OCI-LY7 (cell line): ENCODE measurements around the gene IKBKE. TPM values are rescaled to one million over a fixed set of nuclear protein-coding genes. Genes with fewer than 3 reads are reported as not detected.
A peak's percentile ranks its signal among the peaks of the same experiment; 100 is the strongest.

ENCODE experiments used
- BruUV-seq: library from RNA; stranded (reverse); fragments of 400-500 nt; replicated peaks from 2 replicates; lab custom pipeline; 2021; lab: Mats Ljungman, UMichigan
- CTCF ChIA-PET: fragments of 300-600 bp; sonication (Branson Sonifier 250); formaldehyde crosslinking; loops from one replicate; lab custom pipeline; 2022; ENCODE audit warnings: antibody characterized with exemption; ENCODE audit not compliant: unreplicated experiment; lab: Charles Lee
- POLR2A ChIA-PET: fragments of 300-600 bp; sonication (Branson Sonifier 250); formaldehyde crosslinking; loops from one replicate; lab custom pipeline; 2022; ENCODE audit warnings: antibody characterized with exemption; lab: Charles Lee
- DNase-seq: peaks from one replicate; pipeline ENCODE4 v3.0.0-alpha.2; 2015; ENCODE audit warnings: low spot score
- H2AFZ ChIP-seq: fragments of 200-600 bp; sonication (generic), shearing (Covaris generic); 2 replicates; pipeline ENCODE4 v1.6.1; 2014; ENCODE audit warnings: mild to moderate bottlenecking, antibody characterized with exemption, low read length, moderate library complexity
- H3K27ac ChIP-seq: fragments of 200-600 bp; sonication (generic); 2 replicates; pipeline ENCODE4 v1.5.1; 2014; ENCODE audit warnings: mixed run types, low read depth, mild to moderate bottlenecking, moderate library complexity, low read length, inconsistent platforms; ENCODE audit not compliant: poor library complexity, severe bottlenecking
- H3K36me3 ChIP-seq: fragments of 200-600 bp; sonication (generic); 2 replicates; pipeline ENCODE4 v1.6.1; 2014; ENCODE audit warnings: mild to moderate bottlenecking, antibody characterized with exemption, low read length, moderate library complexity, mixed read lengths; ENCODE audit not compliant: insufficient read depth
- H3K4me1 ChIP-seq: fragments of 200-600 bp; sonication (generic); 2 replicates; pipeline ENCODE4 v1.5.1; 2014; ENCODE audit warnings: mild to moderate bottlenecking, low read length; ENCODE audit not compliant: insufficient read depth, poor library complexity, severe bottlenecking
- H3K4me2 ChIP-seq: fragments of 200-600 bp; sonication (generic); 2 replicates; pipeline ENCODE4 v1.6.1; 2014; ENCODE audit warnings: mild to moderate bottlenecking, low read length
- H3K4me3 ChIP-seq: fragments of 200-600 bp; sonication (generic); 2 replicates; pipeline ENCODE4 v1.5.1; 2014; ENCODE audit warnings: mild to moderate bottlenecking, low read depth, low read length; ENCODE audit not compliant: poor library complexity, severe bottlenecking
- H3K79me2 ChIP-seq: fragments of 200-600 bp; sonication (generic); 2 replicates; pipeline ENCODE4 v1.6.1; 2016; ENCODE audit warnings: low read depth, mild to moderate bottlenecking, low read length, moderate library complexity, mixed read lengths; ENCODE audit not compliant: insufficient read depth
- H3K9me2 ChIP-seq: fragments of 200-600 bp; sonication (generic); 2 replicates; pipeline ENCODE4 v1.6.1; 2016; ENCODE audit warnings: mild to moderate bottlenecking, low read length, mixed read lengths; ENCODE audit not compliant: insufficient read depth
- H3K9me3 ChIP-seq: fragments of 200-600 bp; sonication (generic); 2 replicates; pipeline ENCODE4 v1.6.1; 2014; ENCODE audit warnings: mild to moderate bottlenecking, mixed run types, low read length, mixed read lengths
- H4K20me1 ChIP-seq: fragments of 200-600 bp; sonication (generic); 2 replicates; pipeline ENCODE4 v1.6.1; 2014; ENCODE audit warnings: mild to moderate bottlenecking, antibody characterized with exemption, low read length, moderate library complexity, mixed read lengths; ENCODE audit not compliant: insufficient read depth
- CTCF ChIP-seq: fragments of 200-600 bp; sonication (generic); conservative IDR thresholded peaks from 2 replicates; pipeline ENCODE4 v1.5.1; 2014; ENCODE audit warnings: mild to moderate bottlenecking, antibody characterized with exemption, low read length, moderate library complexity, mixed read lengths
- EZH2phosphoT487 ChIP-seq: fragments of 200-600 bp; sonication (generic); IDR thresholded peaks from 2 replicates; pipeline ENCODE4 v1.6.1; 2018; ENCODE audit warnings: low read depth, borderline replicate concordance, mild to moderate bottlenecking, mixed run types, antibody characterized with exemption, low read length, moderate library complexity, mixed read lengths
- intact Hi-C: fragments of 100-400 bp; cut with micrococcal nuclease; formaldehyde crosslinking; loops from one replicate; pipeline ENCODE4 v1.10.0; 2022; ENCODE audit not compliant: unreplicated experiment
- total RNA-seq, 2 experiments: library from RNA; depleted of rRNA in 1 of 2; stranded (reverse); fragments of >200 nt in 1 of 2; shearing (Covaris generic) in 1 of 2; gene quantifications; 2 replicates each; pipeline ENCODE4 v1.2.3, GENCODE V29; 2014 to 2022

The IKBKE gene
- total RNA-seq, 2 experiments from 2014 or later = 23.9 to 38.5 TPM

- H3K27ac ChIP-seq = no peak overlapping the region
- ChIA-PET POLR2A (interaction anchor here (0.5 to 1.2 kb wide), 8 partner anchors 24 to 176 kb away, joined by 3 to 5 read pairs (median 3); partner anchors contain the start of gene IKBKE), CTCF (interaction anchor here (0.9 to 1.3 kb wide), 3 partner anchors 25 to 169 kb away, joined by 3 read pairs; partner anchors contain the start of gene IKBKE)
- no TSS peak for BruUV-seq
- TF ChIP-seq EZH2phosphoT487 (no peak), CTCF (no peak)
- H3K9me3 ChIP-seq = no peaks in the 10 kb centered on the region
- no peak for DNase-seq
- 0 out of 2 replicates have a peak, but pooled peaks cover 4% of the 10 kb centered on the region for H4K20me1 ChIP-seq
- no peaks in the 10 kb centered on the region for H3K79me2 ChIP-seq
- intact Hi-C loops = loop anchor here (5.0 kb wide), 1 partner anchor 42 kb away; no protein-coding TSS in a partner anchor
- peaks cover 54% of the 10 kb centered on the region for H3K36me3 ChIP-seq
- no peak overlapping the region for H3K4me3 ChIP-seq
- no peaks in the 10 kb centered on the region for H3K9me2 ChIP-seq
- peaks cover 33% of the 10 kb centered on the region for H3K4me1 ChIP-seq
- no peak overlapping the region for H2AFZ ChIP-seq
- peak overlapping the region; percentile 45 for H3K4me2 ChIP-seq
Measured at GRCh38 chr1:206495011-206495461, 24.8 kb downstream of the IKBKE start.

- 0 out of 2 replicates have a peak, but pooled peaks cover 4% of the 10 kb centered on the region for H4K20me1 ChIP-seq
- ChIA-PET CTCF (interaction anchor here (0.9 to 1.3 kb wide), 3 partner anchors 25 to 168 kb away, joined by 3 read pairs; partner anchors contain the start of gene IKBKE), POLR2A (interaction anchor here (0.5 to 1.2 kb wide), 8 partner anchors 11 to 192 kb away, joined by 3 to 5 read pairs (median 3); partner anchors contain the start of gene IKBKE)
- intact Hi-C loops = loop anchor here (5.0 kb wide), 1 partner anchor 42 kb away; no protein-coding TSS in a partner anchor
- H3K9me2 ChIP-seq = no peaks in the 10 kb centered on the region
- H3K36me3 ChIP-seq = peaks cover 51% of the 10 kb centered on the region
- peak; percentile 23 for DNase-seq
- TF ChIP-seq CTCF (no peak), EZH2phosphoT487 (no peak)
- H3K9me3 ChIP-seq = no peaks in the 10 kb centered on the region
- H3K4me1 ChIP-seq = peaks cover 33% of the 10 kb centered on the region
- BruUV-seq = no TSS peak
- H3K27ac ChIP-seq = no peak overlapping the region
- H2AFZ ChIP-seq = no peak overlapping the region
- peak overlapping the region; percentile 45 for H3K4me2 ChIP-seq
- H3K79me2 ChIP-seq = no peaks in the 10 kb centered on the region
- H3K4me3 ChIP-seq = no peak overlapping the region
Measured at GRCh38 chr1:206495493-206496046, 25.3 kb downstream of the IKBKE start.
